Measurements from ENCODE around the gene CD300C. TPM values are rescaled to one million over a fixed set of nuclear protein-coding genes. Genes with fewer than 3 reads are reported as not detected.

CD300C gene
- total RNA-seq, 1 donor from 2014 or later = 0.27 TPM

- no peaks in the 10 kb centered on the region for H3K79me2 ChIP-seq (ENCODE audit: insufficient read depth, low read length)
- H3K27me3 ChIP-seq (ENCODE audit: insufficient read depth, low read length) = no peaks in the 10 kb centered on the region
- H3K36me3 ChIP-seq (ENCODE audit: insufficient read depth, low read length) = no peaks in the 10 kb centered on the region
- TF ChIP-seq EZH2 (IDR thresholded peaks at IDR 0.05; ENCODE audit: insufficient read depth, low read length) = no peak
- TF ChIP-seq CTCF (IDR thresholded peaks at IDR 0.05; ENCODE audit: insufficient read depth, low read depth, low read length) = no peak
- no peak overlapping the region for H3K4me3 ChIP-seq (ENCODE audit: insufficient read depth, low read depth, low read length)
- no peaks in the 10 kb centered on the region for H3K36me3 Mint-ChIP-seq (ENCODE audit: low read depth, unreplicated experiment)
- peaks cover 8% of the 10 kb centered on the region for H3K4me1 ChIP-seq (ENCODE audit: insufficient read depth, low read length)
- peaks cover 14% of the 10 kb centered on the region for H3K9me3 ChIP-seq (ENCODE audit: insufficient read depth, low read depth, low read length)
- H3K27me3 Mint-ChIP-seq (ENCODE audit: low read depth, unreplicated experiment) = peaks cover 31% of the 10 kb centered on the region
- no peak overlapping the region for H3K27ac ChIP-seq (ENCODE audit: low read depth, low read length)
- H4K20me1 ChIP-seq (ENCODE audit: insufficient read depth, low read length) = no peaks in the 10 kb centered on the region
- DNase-seq (ENCODE audit: low read depth) (no peak), FAIRE-seq (no peak)
- no peak overlapping the region for H3K4me2 ChIP-seq (ENCODE audit: low read length)
- H3K27ac Mint-ChIP-seq (ENCODE audit: unreplicated experiment) = peak overlapping the region; percentile 16
- H3K9me3 Mint-ChIP-seq (ENCODE audit: unreplicated experiment) = peaks cover 17% of the 10 kb centered on the region
- H3K4me1 Mint-ChIP-seq (ENCODE audit: low read depth, unreplicated experiment) = peaks cover 6% of the 10 kb centered on the region
- H3K4me3 Mint-ChIP-seq (ENCODE audit: unreplicated experiment) = no peak overlapping the region
- H3K9ac ChIP-seq (ENCODE audit: low read length) = no peak overlapping the region
- no peak overlapping the region for H2AFZ ChIP-seq (ENCODE audit: low read depth, low read length)
Measured at GRCh38 chr17:74516561-74517328, 29.2 kb downstream of the CD300C start.

- no peaks in the 10 kb centered on the region for H3K36me3 ChIP-seq (ENCODE audit: insufficient read depth, low read length)
- H3K9ac ChIP-seq (ENCODE audit: low read length) = no peak overlapping the region
- H3K4me2 ChIP-seq (ENCODE audit: low read length) = no peak overlapping the region
- no peaks in the 10 kb centered on the region for H4K20me1 ChIP-seq (ENCODE audit: insufficient read depth, low read length)
- no peak overlapping the region for H3K4me3 ChIP-seq (ENCODE audit: insufficient read depth, low read depth, low read length)
- Mint-ChIP-seq H3K27ac (ENCODE audit: unreplicated experiment) (no peak overlapping the region), H3K9me3 (ENCODE audit: unreplicated experiment) (peaks cover 15% of the 10 kb centered on the region), H3K27me3 (ENCODE audit: low read depth, unreplicated experiment) (peaks cover 28% of the 10 kb centered on the region), H3K4me1 (ENCODE audit: low read depth, unreplicated experiment) (peaks cover 6% of the 10 kb centered on the region), H3K36me3 (ENCODE audit: low read depth, unreplicated experiment) (no peaks in the 10 kb centered on the region), H3K4me3 (ENCODE audit: unreplicated experiment) (no peak overlapping the region)
- no peak overlapping the region for H3K27ac ChIP-seq (ENCODE audit: low read depth, low read length)
- DNase-seq (ENCODE audit: low read depth) = no peak
- H3K4me1 ChIP-seq (ENCODE audit: insufficient read depth, low read length) = peaks cover 8% of the 10 kb centered on the region
- no peak for FAIRE-seq
- no peaks in the 10 kb centered on the region for H3K79me2 ChIP-seq (ENCODE audit: insufficient read depth, low read length)
- H3K9me3 ChIP-seq (ENCODE audit: insufficient read depth, low read depth, low read length) = peaks cover 14% of the 10 kb centered on the region
- H2AFZ ChIP-seq (ENCODE audit: low read depth, low read length) = no peak overlapping the region
- no peak for TF ChIP-seq EZH2 (IDR thresholded peaks at IDR 0.05; ENCODE audit: insufficient read depth, low read length)
- TF ChIP-seq CTCF (IDR thresholded peaks at IDR 0.05; ENCODE audit: insufficient read depth, low read depth, low read length) = no peak
- H3K27me3 ChIP-seq (ENCODE audit: insufficient read depth, low read length) = no peaks in the 10 kb centered on the region
Measured at GRCh38 chr17:74515941-74516340, 30.0 kb downstream of the CD300C start.

Data from astrocyte (in vitro differentiated cells and primary cell).